ENCODE measurements around the gene PTPRD.

Gene PTPRD

DNA sequence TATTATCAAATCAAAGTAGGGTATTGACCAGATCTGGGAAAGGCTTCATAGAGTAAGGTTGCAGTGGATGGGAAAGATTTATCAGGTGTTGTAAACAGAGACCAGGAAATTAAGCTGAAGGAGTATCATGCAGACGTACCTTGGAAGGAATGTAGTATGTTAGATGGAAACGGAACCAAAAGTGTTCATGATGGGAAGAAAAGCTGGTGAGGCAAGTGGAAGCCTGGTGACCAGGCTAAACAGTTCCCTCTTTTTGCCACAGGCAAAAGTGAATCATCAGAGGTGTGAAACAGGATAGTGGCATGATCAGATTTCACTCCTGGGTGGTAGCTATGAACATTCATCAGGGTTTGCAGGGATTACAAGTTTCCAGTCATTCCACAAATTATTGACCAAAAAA is 2033.1 kb downstream of the PTPRD start:
- Mint-ChIP-seq H3K27me3 (no peaks in the 10 kb centered on the region), H3K4me1 (no peaks in the 10 kb centered on the region), H3K4me3 (no peak overlapping the region), H3K27ac (ENCODE audit: low read depth) (no peak overlapping the region), H3K36me3 (ENCODE audit: insufficient read depth) (peaks cover 1% of the 10 kb centered on the region), H3K9me3 (no peaks in the 10 kb centered on the region)
- no peak for DNase-seq (ENCODE audit: low spot score in 2 of 2)
- no peak for ATAC-seq (replicated peaks; ENCODE audit: extremely low read depth, poor library complexity, severe bottlenecking)

DNA sequence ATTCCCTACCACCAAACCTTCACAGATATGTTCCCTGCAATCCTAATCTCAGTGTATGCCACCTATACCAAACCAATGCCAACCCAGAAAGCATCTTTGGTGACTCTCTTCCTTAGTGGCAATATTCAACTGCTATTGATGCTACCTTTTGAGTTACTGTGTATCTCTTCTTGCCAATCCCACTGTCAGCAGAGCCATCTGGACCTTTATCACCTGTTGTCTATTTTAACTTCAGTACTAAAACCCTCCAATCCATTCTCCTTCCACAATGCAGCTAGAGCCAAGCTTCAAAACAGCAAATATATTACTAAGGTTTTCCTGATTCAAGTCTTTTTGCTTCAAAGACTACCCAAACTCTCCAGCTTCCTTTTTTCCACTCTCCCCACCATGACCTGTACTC is 2036.1 kb downstream of the PTPRD start:
- H3K27me3 Mint-ChIP-seq, result no peaks in the 10 kb centered on the region
- no peaks in the 10 kb centered on the region for H3K4me1 Mint-ChIP-seq
- no peak overlapping the region for H3K27ac Mint-ChIP-seq (ENCODE audit: low read depth)
- H3K36me3 Mint-ChIP-seq (ENCODE audit: insufficient read depth), result peaks cover 1% of the 10 kb centered on the region
- no peak overlapping the region for H3K4me3 Mint-ChIP-seq
- DNase-seq (ENCODE audit: low spot score in 2 of 2) (no peak), ATAC-seq (replicated peaks; ENCODE audit: extremely low read depth, poor library complexity, severe bottlenecking) (no peak)
- H3K9me3 Mint-ChIP-seq, result no peaks in the 10 kb centered on the region

DNA sequence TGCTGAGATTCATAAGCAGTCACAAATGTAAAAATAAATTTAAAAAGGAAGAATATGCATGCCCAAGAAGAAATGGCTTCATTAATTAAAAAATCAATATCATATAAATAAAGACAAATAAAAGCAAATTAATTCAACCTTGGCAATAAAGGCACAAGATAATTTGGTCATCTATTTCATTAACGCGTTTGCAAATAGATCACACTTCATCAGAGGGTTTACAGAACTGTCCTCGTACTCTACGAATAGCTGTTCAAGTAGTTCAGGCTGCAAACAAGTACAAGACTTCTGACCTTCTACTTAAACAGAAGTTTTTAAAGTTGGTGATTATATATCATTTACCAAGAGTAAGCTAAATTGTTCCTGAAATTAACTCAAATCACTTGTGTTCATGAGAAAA is 2038.0 kb downstream of the PTPRD start:
- Mint-ChIP-seq H3K9me3 (no peaks in the 10 kb centered on the region), H3K4me1 (no peaks in the 10 kb centered on the region), H3K27me3 (no peaks in the 10 kb centered on the region), H3K4me3 (no peak overlapping the region), H3K27ac (ENCODE audit: low read depth) (no peak overlapping the region), H3K36me3 (ENCODE audit: insufficient read depth) (peaks cover 1% of the 10 kb centered on the region)
- DNase-seq (ENCODE audit: low spot score in 2 of 2) (no peak), ATAC-seq (replicated peaks; ENCODE audit: extremely low read depth, poor library complexity, severe bottlenecking) (no peak)

DNA sequence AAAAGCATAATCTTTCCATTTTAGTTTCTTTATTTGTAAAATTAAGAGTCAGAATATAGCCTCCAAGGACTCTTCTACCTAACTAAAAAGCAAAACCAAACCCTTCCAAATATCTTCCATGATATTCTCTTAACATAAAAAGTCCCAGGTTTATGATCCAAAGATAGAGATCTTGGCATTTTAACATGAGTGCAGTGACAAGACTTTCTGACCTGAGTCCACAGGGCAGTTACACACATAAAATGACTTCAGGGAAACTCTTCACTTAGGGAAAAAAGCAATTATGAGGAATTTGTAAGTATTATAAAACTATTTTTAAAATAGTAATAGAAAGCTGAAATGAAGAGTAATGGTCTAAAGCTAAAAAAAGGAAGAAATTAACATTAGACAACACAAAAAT is 2040.6 kb downstream of the PTPRD start:
- H3K27me3 Mint-ChIP-seq, result no peaks in the 10 kb centered on the region
- DNase-seq (ENCODE audit: low spot score in 2 of 2), result no peak
- H3K4me1 Mint-ChIP-seq, result no peaks in the 10 kb centered on the region
- no peaks in the 10 kb centered on the region for H3K36me3 Mint-ChIP-seq (ENCODE audit: insufficient read depth)
- no peak for ATAC-seq (replicated peaks; ENCODE audit: extremely low read depth, poor library complexity, severe bottlenecking)
- peaks cover 3% of the 10 kb centered on the region for H3K9me3 Mint-ChIP-seq
- H3K4me3 Mint-ChIP-seq, result no peak overlapping the region
- H3K27ac Mint-ChIP-seq (ENCODE audit: low read depth), result no peak overlapping the region

DNA sequence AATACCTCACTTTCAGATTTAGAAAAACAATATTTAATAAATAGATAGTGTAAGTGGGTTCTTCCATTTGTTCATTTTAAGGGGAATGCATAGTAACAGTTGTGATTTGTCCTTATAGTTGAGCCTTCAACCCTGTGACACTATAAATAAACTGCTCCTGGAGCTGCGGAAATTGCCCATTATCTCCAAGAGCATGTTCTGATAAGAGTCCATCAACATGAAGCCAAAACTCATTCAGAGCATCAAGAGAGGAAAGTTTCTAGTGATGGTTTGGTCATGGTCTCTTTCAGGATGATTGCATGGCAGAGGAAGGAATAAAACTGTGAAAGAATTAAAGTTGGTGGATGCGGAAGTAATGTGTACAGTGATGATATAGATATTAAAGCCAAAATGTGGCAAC is 2041.2 kb downstream of the PTPRD start:
- DNase-seq (ENCODE audit: low spot score in 2 of 2) (no peak), ATAC-seq (replicated peaks; ENCODE audit: extremely low read depth, poor library complexity, severe bottlenecking) (no peak)
- Mint-ChIP-seq H3K4me1 (no peaks in the 10 kb centered on the region), H3K9me3 (peaks cover 6% of the 10 kb centered on the region), H3K27ac (ENCODE audit: low read depth) (no peak overlapping the region), H3K27me3 (no peaks in the 10 kb centered on the region), H3K36me3 (ENCODE audit: insufficient read depth) (no peaks in the 10 kb centered on the region), H3K4me3 (no peak overlapping the region)

DNA sequence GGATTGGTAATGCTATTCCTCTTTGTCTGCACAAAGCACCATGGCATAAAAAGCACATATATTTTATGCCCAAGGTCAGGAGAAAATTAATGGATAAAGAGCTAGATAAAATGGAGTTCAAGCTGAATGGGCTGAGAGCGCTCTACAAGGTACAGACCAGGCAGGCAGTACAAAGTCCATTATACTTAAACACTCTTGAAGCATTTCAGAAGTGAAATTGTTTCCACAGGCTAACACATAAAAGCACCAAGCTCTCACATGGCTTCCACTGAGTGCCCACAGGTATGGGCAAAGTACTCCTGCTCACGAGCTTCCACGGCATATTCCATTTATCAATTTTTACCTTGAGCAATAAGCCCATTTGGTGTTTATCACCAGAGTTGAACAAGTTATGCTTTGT is 2042.0 kb downstream of the PTPRD start:
- Mint-ChIP-seq H3K36me3 (ENCODE audit: insufficient read depth) (no peaks in the 10 kb centered on the region), H3K4me1 (no peaks in the 10 kb centered on the region), H3K9me3 (peaks cover 6% of the 10 kb centered on the region), H3K4me3 (no peak overlapping the region), H3K27ac (ENCODE audit: low read depth) (no peak overlapping the region), H3K27me3 (no peaks in the 10 kb centered on the region)
- ATAC-seq (replicated peaks; ENCODE audit: extremely low read depth, poor library complexity, severe bottlenecking) (no peak), DNase-seq (ENCODE audit: low spot score in 2 of 2) (no peak)

DNA sequence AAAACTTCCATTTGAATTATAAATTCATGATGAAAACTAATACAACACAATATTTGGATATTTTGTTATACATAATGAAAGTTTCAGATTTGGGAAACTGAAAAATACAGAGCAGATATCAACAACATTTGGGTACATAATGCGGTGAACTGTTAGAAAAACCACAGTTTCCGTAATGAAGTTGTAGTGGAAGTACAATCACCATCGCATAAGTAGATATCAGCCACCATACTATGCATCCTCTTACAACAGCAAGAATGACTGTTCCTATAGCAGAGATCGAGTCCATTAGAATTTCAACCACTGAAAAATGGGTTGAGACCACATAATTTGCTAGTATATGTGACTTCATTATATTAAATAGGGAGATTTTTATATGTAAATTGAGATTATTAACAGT is 2043.0 kb downstream of the PTPRD start:
- no peaks in the 10 kb centered on the region for H3K27me3 Mint-ChIP-seq
- DNase-seq (ENCODE audit: low spot score in 2 of 2) (no peak), ATAC-seq (replicated peaks; ENCODE audit: extremely low read depth, poor library complexity, severe bottlenecking) (no peak)
- H3K27ac Mint-ChIP-seq (ENCODE audit: low read depth), result no peak overlapping the region
- peaks cover 6% of the 10 kb centered on the region for H3K9me3 Mint-ChIP-seq
- no peaks in the 10 kb centered on the region for H3K36me3 Mint-ChIP-seq (ENCODE audit: insufficient read depth)
- no peak overlapping the region for H3K4me3 Mint-ChIP-seq
- no peaks in the 10 kb centered on the region for H3K4me1 Mint-ChIP-seq

DNA sequence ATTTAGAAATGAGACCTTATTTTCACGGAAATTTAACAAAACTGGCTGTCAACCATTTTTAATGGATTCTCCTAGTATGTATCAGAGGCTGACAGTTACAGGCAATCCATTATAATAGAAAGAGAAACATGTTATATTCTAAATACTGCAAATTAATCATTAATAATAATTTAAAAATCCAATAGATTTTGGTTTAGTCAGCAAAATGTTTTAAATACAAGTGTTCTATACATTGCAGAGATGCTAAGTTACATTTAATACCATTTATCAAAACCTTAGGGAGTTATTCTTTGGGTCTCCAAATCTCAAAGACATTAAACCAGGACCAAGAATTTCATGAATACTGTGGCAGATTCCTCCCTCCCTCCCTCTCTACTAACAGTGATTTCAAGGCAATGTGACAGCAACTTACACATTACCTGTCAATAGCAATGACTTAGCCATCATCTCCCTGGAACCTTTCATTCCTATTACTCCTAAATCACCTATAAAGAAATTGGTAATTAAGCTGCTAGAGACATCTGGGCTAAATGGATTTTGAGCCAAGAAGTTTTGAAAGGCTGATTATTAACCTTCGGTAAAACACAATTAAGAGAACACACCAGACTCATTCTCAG is 2044.7 kb downstream of the PTPRD start:
- Mint-ChIP-seq H3K9me3 (peaks cover 6% of the 10 kb centered on the region), H3K36me3 (ENCODE audit: insufficient read depth) (no peaks in the 10 kb centered on the region), H3K27me3 (no peaks in the 10 kb centered on the region), H3K4me1 (no peaks in the 10 kb centered on the region), H3K4me3 (no peak overlapping the region), H3K27ac (ENCODE audit: low read depth) (no peak overlapping the region)
- ATAC-seq (replicated peaks; ENCODE audit: extremely low read depth, poor library complexity, severe bottlenecking) (no peak), DNase-seq (ENCODE audit: low spot score in 2 of 2) (no peak)

DNA sequence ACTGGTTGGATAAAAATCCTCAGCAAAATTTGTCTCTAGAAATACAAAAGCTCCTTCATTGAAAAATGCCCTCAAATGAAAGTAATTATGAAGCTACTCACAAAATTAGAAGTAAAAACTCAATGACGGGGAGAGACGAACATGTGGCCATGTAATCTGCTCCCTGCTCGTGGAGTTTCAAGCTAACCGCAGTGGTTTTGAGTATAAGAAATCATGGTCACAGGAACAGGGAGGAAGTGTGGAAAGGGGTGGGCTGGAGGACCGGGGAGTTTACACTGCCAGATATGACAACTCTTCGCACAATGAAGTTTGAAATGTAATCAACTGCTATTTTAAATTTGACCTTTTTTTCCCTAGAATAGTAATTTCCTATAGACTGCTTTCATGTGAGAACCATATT is 2047.8 kb downstream of the PTPRD start:
- Mint-ChIP-seq H3K36me3 (ENCODE audit: insufficient read depth) (no peaks in the 10 kb centered on the region), H3K4me1 (no peaks in the 10 kb centered on the region), H3K27me3 (no peaks in the 10 kb centered on the region), H3K4me3 (no peak overlapping the region), H3K27ac (ENCODE audit: low read depth) (no peak overlapping the region), H3K9me3 (peaks cover 6% of the 10 kb centered on the region)
- DNase-seq (ENCODE audit: low spot score in 2 of 2) (no peak), ATAC-seq (replicated peaks; ENCODE audit: extremely low read depth, poor library complexity, severe bottlenecking) (no peak)

DNA sequence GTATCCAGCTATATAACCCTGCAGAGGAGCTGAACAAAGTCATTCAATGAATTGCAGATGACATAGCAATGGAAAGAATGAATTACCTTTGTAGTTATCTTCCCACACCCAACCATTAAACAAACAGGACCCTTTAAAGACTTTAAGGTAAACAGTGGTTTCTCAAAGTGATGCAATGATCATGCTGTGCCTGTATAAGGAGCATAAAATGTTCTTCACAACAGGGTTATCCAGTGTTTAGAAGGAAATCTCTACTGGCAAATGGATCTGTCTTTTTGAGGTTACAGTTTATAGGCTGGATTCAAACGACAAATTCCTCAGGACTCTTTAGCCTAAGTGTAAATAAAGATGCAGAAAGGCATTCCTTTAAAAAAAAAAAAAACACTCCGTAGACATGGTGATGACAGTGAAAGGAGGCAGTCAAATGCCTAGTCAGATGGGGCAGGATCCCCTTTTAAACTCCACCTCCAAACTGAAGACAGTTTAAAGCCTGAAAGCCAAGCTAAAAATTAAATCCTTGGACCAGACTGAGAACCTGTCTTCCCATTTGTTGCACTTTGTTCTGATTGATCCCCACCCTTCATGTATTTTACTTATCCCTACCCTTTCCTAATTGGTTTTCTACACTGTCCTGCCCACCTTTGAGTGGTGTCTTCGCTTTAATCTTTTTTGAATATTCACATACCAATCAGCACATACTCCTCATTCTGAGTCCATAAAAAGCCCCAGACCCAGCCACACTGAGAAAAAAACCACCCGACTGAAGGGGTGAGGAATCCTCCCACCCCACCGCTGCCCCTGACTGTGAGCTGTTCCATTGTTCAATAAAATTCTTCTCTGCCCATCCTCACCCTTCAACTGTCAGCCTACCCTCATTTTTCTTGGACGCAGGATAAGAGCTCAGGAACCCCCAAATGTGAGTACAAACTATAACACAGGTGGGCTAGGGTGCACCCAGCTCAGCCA is 2052.0 kb downstream of the PTPRD start:
- Mint-ChIP-seq H3K4me1 (no peaks in the 10 kb centered on the region), H3K27me3 (no peaks in the 10 kb centered on the region), H3K9me3 (no peaks in the 10 kb centered on the region), H3K4me3 (no peak overlapping the region), H3K36me3 (ENCODE audit: insufficient read depth) (no peaks in the 10 kb centered on the region), H3K27ac (ENCODE audit: low read depth) (no peak overlapping the region)
- DNase-seq (ENCODE audit: low spot score in 2 of 2) (no peak), ATAC-seq (replicated peaks; ENCODE audit: extremely low read depth, poor library complexity, severe bottlenecking) (no peak)

DNA sequence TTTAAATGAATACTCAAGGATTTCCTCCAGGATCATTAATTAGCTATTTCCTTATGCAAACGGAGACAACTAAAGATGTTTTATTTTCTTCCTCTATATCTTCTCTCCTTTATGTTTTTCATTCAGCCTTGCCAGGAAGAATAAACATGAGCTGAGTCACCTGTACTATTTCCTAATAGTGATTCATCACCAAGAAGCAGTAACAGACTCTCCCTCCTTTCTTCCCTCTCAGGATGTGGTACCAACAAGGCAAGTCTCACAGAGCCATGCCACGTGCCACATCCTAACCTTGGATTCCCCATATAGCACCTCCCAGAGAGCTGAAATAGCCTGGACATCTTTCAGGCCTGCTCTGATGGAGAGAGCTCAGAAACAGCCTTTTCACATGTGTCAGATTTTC is 2054.6 kb downstream of the PTPRD start:
- Mint-ChIP-seq H3K36me3 (ENCODE audit: insufficient read depth) (no peaks in the 10 kb centered on the region), H3K9me3 (no peaks in the 10 kb centered on the region), H3K27me3 (no peaks in the 10 kb centered on the region), H3K4me3 (no peak overlapping the region), H3K27ac (ENCODE audit: low read depth) (no peak overlapping the region), H3K4me1 (no peaks in the 10 kb centered on the region)
- DNase-seq (ENCODE audit: low spot score in 2 of 2), result no peak
- ATAC-seq (replicated peaks; ENCODE audit: extremely low read depth, poor library complexity, severe bottlenecking), result no peak

DNA sequence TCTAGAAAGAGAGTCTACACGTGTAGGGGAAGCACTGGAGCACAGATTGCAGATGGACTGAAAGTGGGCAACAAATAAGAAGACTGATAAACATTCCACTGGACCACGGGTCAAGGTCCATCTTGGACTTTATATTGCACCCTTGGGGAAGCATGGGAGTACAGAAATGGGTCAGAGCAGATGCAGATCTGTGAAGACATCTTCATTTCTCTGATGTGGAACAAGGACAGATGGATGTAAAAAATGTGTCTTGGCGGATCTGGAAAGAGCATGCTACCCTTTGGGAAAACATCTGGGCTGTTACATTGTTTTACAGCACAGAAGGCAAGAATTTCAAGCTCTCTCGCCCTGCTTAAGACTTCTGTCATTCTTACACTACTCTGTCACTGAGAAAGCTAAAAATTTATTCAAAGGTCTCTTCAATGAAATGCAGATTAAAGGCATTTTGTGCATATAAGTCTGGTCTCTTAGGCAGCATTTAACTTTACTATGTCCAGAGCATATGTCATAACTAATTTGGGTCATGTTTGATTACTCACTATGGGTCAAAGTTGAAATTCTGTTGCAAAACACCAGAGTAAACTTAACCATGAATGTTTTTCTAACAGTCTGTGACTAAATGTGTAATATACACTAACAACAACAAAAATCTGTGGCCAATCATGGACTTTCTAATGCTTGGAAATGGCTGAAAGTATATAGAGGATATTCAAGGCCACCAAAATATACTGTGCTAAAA is 2056.9 kb downstream of the PTPRD start:
- ATAC-seq (replicated peaks; ENCODE audit: extremely low read depth, poor library complexity, severe bottlenecking) (no peak), DNase-seq (ENCODE audit: low spot score in 2 of 2) (no peak)
- no peaks in the 10 kb centered on the region for H3K9me3 Mint-ChIP-seq
- no peaks in the 10 kb centered on the region for H3K36me3 Mint-ChIP-seq (ENCODE audit: insufficient read depth)
- H3K4me1 Mint-ChIP-seq, result no peaks in the 10 kb centered on the region
- H3K4me3 Mint-ChIP-seq, result no peak overlapping the region
- H3K27me3 Mint-ChIP-seq, result no peaks in the 10 kb centered on the region
- H3K27ac Mint-ChIP-seq (ENCODE audit: low read depth), result no peak overlapping the region

DNA sequence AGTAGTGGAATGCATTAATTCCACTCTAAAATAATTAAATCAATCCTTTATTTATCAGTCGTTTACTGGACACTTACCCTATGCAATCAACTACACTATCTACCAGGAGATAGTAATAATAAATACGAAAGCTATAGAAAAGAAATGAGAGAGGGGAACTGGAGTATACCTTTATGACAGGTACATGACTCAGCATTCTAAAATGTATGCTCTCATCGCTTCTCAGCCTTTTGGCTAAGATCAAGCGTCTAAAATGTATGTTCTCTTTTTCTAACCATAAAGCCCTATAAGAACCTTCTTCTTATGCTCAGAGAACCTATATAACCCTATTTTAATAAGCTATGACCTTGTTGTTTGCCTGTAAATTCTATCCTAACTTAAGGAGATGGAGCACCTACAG is 2059.4 kb downstream of the PTPRD start:
- ATAC-seq (replicated peaks; ENCODE audit: extremely low read depth, poor library complexity, severe bottlenecking), result no peak
- H3K27me3 Mint-ChIP-seq, result no peaks in the 10 kb centered on the region
- H3K36me3 Mint-ChIP-seq (ENCODE audit: insufficient read depth), result no peaks in the 10 kb centered on the region
- no peak overlapping the region for H3K4me3 Mint-ChIP-seq
- no peak overlapping the region for H3K27ac Mint-ChIP-seq (ENCODE audit: low read depth)
- no peak for DNase-seq (ENCODE audit: low spot score in 2 of 2)
- no peaks in the 10 kb centered on the region for H3K9me3 Mint-ChIP-seq
- no peaks in the 10 kb centered on the region for H3K4me1 Mint-ChIP-seq
